MCF 10A (cell line): Measurements from ENCODE around the gene PFAS. TPM values are rescaled to one million over a fixed set of nuclear protein-coding genes. Genes with fewer than 3 reads are reported as not detected.

Experiments
- BruUV-seq: library from RNA; stranded (reverse); fragments of 400-500 nt; replicated peaks from 2 replicates; lab custom pipeline; 2021; lab: Mats Ljungman, UMichigan
- CTCF ChIA-PET: fragments of 300-600 bp; sonication (Branson Sonifier 250); formaldehyde crosslinking; extraction: SDS; loops from one replicate; lab custom pipeline; 2021; ENCODE audit warnings: antibody characterized with exemption, inconsistent platforms; lab: Yijun Ruan, JAX
- POLR2A ChIA-PET: fragments of 300-600, 350-650 bp; sonication (Branson Sonifier 250); formaldehyde crosslinking; extraction: SDS; loops from one replicate; lab custom pipeline; 2020; ENCODE audit warnings: antibody characterized with exemption, inconsistent platforms; lab: Yijun Ruan, JAX
- DNase-seq: peaks from one replicate; pipeline ENCODE4 v3.0.0-alpha.2; 2018; ENCODE audit not compliant: unreplicated experiment
- H3K27ac Mint-ChIP-seq: one replicate; pipeline ENCODE4 v1.8.0; 2022; ENCODE audit warnings: mild to moderate bottlenecking, low read depth, mixed read lengths; ENCODE audit not compliant: unreplicated experiment
- H3K27me3 Mint-ChIP-seq: one replicate; pipeline ENCODE4 v1.8.0; 2022; ENCODE audit warnings: mixed read lengths; ENCODE audit not compliant: insufficient read depth, unreplicated experiment
- H3K36me3 Mint-ChIP-seq: one replicate; pipeline ENCODE4 v1.8.0; 2022; ENCODE audit warnings: mild to moderate bottlenecking, moderate library complexity, mixed read lengths; ENCODE audit not compliant: insufficient read depth, unreplicated experiment
- H3K4me1 Mint-ChIP-seq: one replicate; pipeline ENCODE4 v1.8.0; 2022; ENCODE audit warnings: mixed read lengths; ENCODE audit not compliant: insufficient read depth, unreplicated experiment
- H3K4me3 Mint-ChIP-seq: one replicate; pipeline ENCODE4 v1.8.0; 2022; ENCODE audit warnings: mild to moderate bottlenecking, moderate library complexity, mixed read lengths; ENCODE audit not compliant: unreplicated experiment
- H3K9me3 Mint-ChIP-seq: one replicate; pipeline ENCODE4 v1.8.0; 2022; ENCODE audit warnings: mixed read lengths; ENCODE audit not compliant: unreplicated experiment
- CTCF ChIP-seq: fragments of 200-600 bp; IDR thresholded peaks from one replicate; pipeline ENCODE4 v1.8.0; 2022; ENCODE audit warnings: antibody characterized with exemption, mild to moderate bottlenecking; ENCODE audit not compliant: unreplicated experiment
- intact Hi-C: fragments of 100-400 bp; cut with micrococcal nuclease; formaldehyde crosslinking; loops from 2 replicates; pipeline ENCODE4 v1.14.1; 2022
- total RNA-seq: library from RNA; stranded (reverse); gene quantifications from 2 replicates; pipeline ENCODE4 v1.2.3, GENCODE V29; 2022

Gene PFAS
- total RNA-seq, 1 experiment from 2014 or later, result 66.2 TPM

- ChIA-PET CTCF (interaction anchor here (0.6 kb wide), 1 partner anchor 545 kb away, joined by 3 read pairs; no protein-coding TSS in a partner anchor), POLR2A (interaction anchor here (1.0 to 13.2 kb wide), 2 partner anchors 16 to 64 kb away, joined by 3 to 269 read pairs; partner anchors contain the start of genes CTC1, PFAS and SLC25A35)
- Mint-ChIP-seq H3K27ac (no peak overlapping the region), H3K9me3 (no peaks in the 10 kb centered on the region), H3K36me3 (peaks cover 82% of the 10 kb centered on the region), H3K4me1 (peaks cover 16% of the 10 kb centered on the region), H3K27me3 (no peaks in the 10 kb centered on the region), H3K4me3 (no peak overlapping the region)
- DNase-seq, result no peak
- no peak for TF ChIP-seq CTCF
- intact Hi-C loops, result no loop called here
- no TSS peak for BruUV-seq
Measured at GRCh38 chr17:8231701-8232100, 17.4 kb upstream of the PFAS start.

GRCh38 chr17:8234361-8235270, 14.5 kb upstream of the PFAS start:
- ChIA-PET POLR2A (interaction anchor here (0.8 to 1.7 kb wide), 3 partner anchors 7 to 13 kb away, joined by 3 to 7 read pairs (median 6); partner anchors contain the start of gene CTC1), CTCF (no interaction called here)
- Mint-ChIP-seq H3K4me1 (peaks cover 5% of the 10 kb centered on the region), H3K9me3 (no peaks in the 10 kb centered on the region), H3K36me3 (peaks cover 77% of the 10 kb centered on the region), H3K4me3 (no peak overlapping the region), H3K27me3 (no peaks in the 10 kb centered on the region), H3K27ac (no peak overlapping the region)
- no peak for TF ChIP-seq CTCF
- intact Hi-C loops, result no loop called here
- BruUV-seq, result no TSS peak
- DNase-seq, result no peak

- no peak overlapping the region for H3K4me3 Mint-ChIP-seq
- H3K36me3 Mint-ChIP-seq, result peaks cover 73% of the 10 kb centered on the region
- no peak for TF ChIP-seq CTCF
- no peak for DNase-seq
- intact Hi-C loops, result no loop called here
- no peaks in the 10 kb centered on the region for H3K9me3 Mint-ChIP-seq
- peaks cover 5% of the 10 kb centered on the region for H3K4me1 Mint-ChIP-seq
- no peaks in the 10 kb centered on the region for H3K27me3 Mint-ChIP-seq
- H3K27ac Mint-ChIP-seq, result peak overlapping the region; percentile 24
- ChIA-PET POLR2A (interaction anchor here (0.6 to 1.7 kb wide), 5 partner anchors 8 to 48 kb away, joined by 3 to 7 read pairs (median 3); partner anchors contain the start of genes BORCS6 and CTC1), CTCF (no interaction called here)
- BruUV-seq, result no TSS peak
Measured at GRCh38 chr17:8235676-8236075, 13.4 kb upstream of the PFAS start.

- Mint-ChIP-seq H3K4me1 (peaks cover 5% of the 10 kb centered on the region), H3K4me3 (no peak overlapping the region), H3K9me3 (no peaks in the 10 kb centered on the region), H3K27ac (no peak overlapping the region), H3K36me3 (peaks cover 70% of the 10 kb centered on the region), H3K27me3 (no peaks in the 10 kb centered on the region)
- DNase-seq, result no peak
- no peak for TF ChIP-seq CTCF
- POLR2A ChIA-PET, result interaction anchor here (0.5 to 2.3 kb wide), 2 partner anchors 9 to 11 kb away, joined by 3 to 15 read pairs; partner anchors contain the start of gene CTC1
- CTCF ChIA-PET, result interaction anchor here (0.6 to 1.4 kb wide), 3 partner anchors 13 to 68 kb away, joined by 3 to 4 read pairs (median 3); no protein-coding TSS in a partner anchor
- intact Hi-C loops, result no loop called here
- BruUV-seq, result no TSS peak
Measured at GRCh38 chr17:8237175-8237574, 11.9 kb upstream of the PFAS start.
